Inflammatory macrophage treated with lipopolysaccharide for 1 hour (primary cell): Measurements from ENCODE around the gene DELE1.

ENCODE experiments used
- DNase-seq, 2 donors: peaks; one replicate each; pipeline ENCODE4 v3.0.0-alpha.2; 2020 to 2022

The DELE1 gene

GRCh38 chr5:141958546-141959172 is 35.0 kb downstream of the DELE1 start:
- DNase-seq, result peak; percentile 89 to 94

GRCh38 chr5:141960018-141960417 is 36.3 kb downstream of the DELE1 start:
- no peak for DNase-seq

GRCh38 chr5:141960449-141961323 is 37.0 kb downstream of the DELE1 start:
- DNase-seq, result peak; percentile 82 to 99

GRCh38 chr5:141961466-141961865 is 37.8 kb downstream of the DELE1 start:
- DNase-seq, result no peak

GRCh38 chr5:141963701-141964100 is 40.0 kb downstream of the DELE1 start:
- DNase-seq, result no peak

GRCh38 chr5:141965071-141965470 is 41.4 kb downstream of the DELE1 start:
- DNase-seq, result no peak

- no peak for DNase-seq
These were observed 42.7 kb downstream of the DELE1 start for GRCh38 chr5:141966275-141966962.

- DNase-seq, result no peak
These were observed 43.3 kb downstream of the DELE1 start for GRCh38 chr5:141966963-141967333.

GRCh38 chr5:141968914-141969608 is 45.4 kb downstream of the DELE1 start, which contains the start of gene RNF14:
Gene RNF14 (plus strand): TSS chr5:141969105. CDS start chr5:141973589, 4,484 bp downstream.
- peak; percentile 94 to 96 for DNase-seq

GRCh38 chr5:141969783-141970771 is 46.4 kb downstream of the DELE1 start:
- peak; percentile 62 to 82 for DNase-seq

GRCh38 chr5:141973871-141974595 is 50.4 kb downstream of the DELE1 start:
- DNase-seq, result no peak

- DNase-seq, result no peak
These were observed 52.5 kb downstream of the DELE1 start for GRCh38 chr5:141976176-141976575.

GRCh38 chr5:141978389-141978788 is 54.7 kb downstream of the DELE1 start:
- DNase-seq, result no peak

GRCh38 chr5:141982626-141983025 is 59.0 kb downstream of the DELE1 start:
- no peak for DNase-seq

GRCh38 chr5:141986072-141986471 is 62.4 kb downstream of the DELE1 start:
- no peak for DNase-seq

GRCh38 chr5:141989720-141990119 is 66.0 kb downstream of the DELE1 start:
- no peak for DNase-seq
